Left ventricle myocardium inferior (tissue), 1 donor: Measurements from ENCODE around the gene VWA8. TPM values are rescaled to one million over a fixed set of nuclear protein-coding genes. Genes with fewer than 3 reads are reported as not detected.

Experiments
- DNase-seq: peaks from one replicate; pipeline ENCODE4 v3.0.0-alpha.2; 2020
- H3K27ac ChIP-seq: fragments of 200-600 bp; replicated peaks from 2 replicates; pipeline ENCODE4 v1.8.0; 2021
- H3K27me3 ChIP-seq: fragments of 200-600 bp; 2 replicates; pipeline ENCODE4 v1.8.0; 2021; ENCODE audit warnings: low read depth
- H3K36me3 ChIP-seq: fragments of 200-600 bp; 2 replicates; pipeline ENCODE4 v1.8.0; 2021
- H3K4me1 ChIP-seq: fragments of 200-600 bp; 2 replicates; pipeline ENCODE4 v1.8.0; 2021
- H3K4me3 ChIP-seq: fragments of 200-600 bp; 2 replicates; pipeline ENCODE4 v1.8.0; 2021; ENCODE audit warnings: mild to moderate bottlenecking, moderate library complexity
- H3K9me3 ChIP-seq: fragments of 200-600 bp; replicated peaks from 2 replicates; pipeline ENCODE4 v1.8.0; 2021
- CTCF ChIP-seq: fragments of 200-600 bp; IDR thresholded peaks from 2 replicates; pipeline ENCODE4 v1.8.0; 2021; ENCODE audit warnings: antibody characterized with exemption, mild to moderate bottlenecking, borderline replicate concordance
- intact Hi-C: fragments of 100-400 bp; cut with micrococcal nuclease; formaldehyde crosslinking; loops from one replicate; pipeline ENCODE4 v1.11.0; 2022
- total RNA-seq: library from RNA; stranded (reverse); fragmentation: NEBNext Ultra II Directional; extraction: Animal tissue kit (Norgen Biotek cat#: 25700); gene quantifications from one replicate; pipeline ENCODE4 v1.2.1, GENCODE V29; 2021
- donor health status: DM: no; HTN: yes; CAD: no; lungs with severe emphysema.

Gene VWA8
- total RNA-seq, 1 donor from 2014 or later, result 51.0 TPM

- H3K27ac ChIP-seq, result peak overlapping the region; percentile 32
- no peak for TF ChIP-seq CTCF
- intact Hi-C loops, result no loop called here
- H3K4me3 ChIP-seq, result no peak overlapping the region
- H3K27me3 ChIP-seq, result no peaks in the 10 kb centered on the region
- peaks cover 60% of the 10 kb centered on the region for H3K4me1 ChIP-seq
- no peak for DNase-seq
- H3K36me3 ChIP-seq, result no peaks in the 10 kb centered on the region
- no peaks in the 10 kb centered on the region for H3K9me3 ChIP-seq
Observed at GRCh38 chr13:41782086-41782485, 178.8 kb downstream of the VWA8 start.

GRCh38 chr13:41780715-41781706, 179.9 kb downstream of the VWA8 start:
- intact Hi-C loops, result no loop called here
- H3K27ac ChIP-seq, result peak overlapping the region; percentile 32
- DNase-seq, result no peak

GRCh38 chr13:41775251-41775650, 185.7 kb downstream of the VWA8 start:
- intact Hi-C loops, result no loop called here
- H3K4me1 ChIP-seq, result peaks cover 19% of the 10 kb centered on the region
- H3K9me3 ChIP-seq, result no peaks in the 10 kb centered on the region
- no peak overlapping the region for H3K4me3 ChIP-seq
- DNase-seq, result no peak
- H3K36me3 ChIP-seq, result peaks cover 6% of the 10 kb centered on the region
- no peak for TF ChIP-seq CTCF
- H3K27ac ChIP-seq, result no peak overlapping the region
- no peaks in the 10 kb centered on the region for H3K27me3 ChIP-seq

More at GRCh38 chr13:41780715-41781706, 179.9 kb downstream of the VWA8 start:
- Histone ChIP-seq H3K4me1 (peaks cover 60% of the 10 kb centered on the region), H3K4me3 (no peak overlapping the region), H3K36me3 (peaks cover under 1% of the 10 kb centered on the region), H3K27me3 (no peaks in the 10 kb centered on the region), H3K9me3 (no peaks in the 10 kb centered on the region)
- TF ChIP-seq CTCF, result no peak

GRCh38 chr13:41774605-41775218, 186.2 kb downstream of the VWA8 start:
- intact Hi-C loops, result no loop called here

More at GRCh38 chr13:41774605-41775218, 186.2 kb downstream of the VWA8 start:
- no peak overlapping the region for H3K4me3 ChIP-seq
- no peaks in the 10 kb centered on the region for H3K9me3 ChIP-seq
- no peak for TF ChIP-seq CTCF
- H3K4me1 ChIP-seq, result peaks cover 19% of the 10 kb centered on the region
- H3K27me3 ChIP-seq, result no peaks in the 10 kb centered on the region
- H3K36me3 ChIP-seq, result peaks cover 6% of the 10 kb centered on the region
- no peak for DNase-seq
- no peak overlapping the region for H3K27ac ChIP-seq
